GM10847 (cell line): ENCODE measurements around the gene USP37.

ENCODE experiments used
- POLR2A ChIP-seq: IDR thresholded peaks from 2 replicates; pipeline ENCODE4 v1.6.1; 2011; ENCODE audit not compliant: insufficient read length; ENCODE audit errors: extremely low read depth

The USP37 gene

GRCh38 chr2:218429911-218430692 is 138.0 kb downstream of the USP37 start:
- TF ChIP-seq POLR2A, result no peak

DNA sequence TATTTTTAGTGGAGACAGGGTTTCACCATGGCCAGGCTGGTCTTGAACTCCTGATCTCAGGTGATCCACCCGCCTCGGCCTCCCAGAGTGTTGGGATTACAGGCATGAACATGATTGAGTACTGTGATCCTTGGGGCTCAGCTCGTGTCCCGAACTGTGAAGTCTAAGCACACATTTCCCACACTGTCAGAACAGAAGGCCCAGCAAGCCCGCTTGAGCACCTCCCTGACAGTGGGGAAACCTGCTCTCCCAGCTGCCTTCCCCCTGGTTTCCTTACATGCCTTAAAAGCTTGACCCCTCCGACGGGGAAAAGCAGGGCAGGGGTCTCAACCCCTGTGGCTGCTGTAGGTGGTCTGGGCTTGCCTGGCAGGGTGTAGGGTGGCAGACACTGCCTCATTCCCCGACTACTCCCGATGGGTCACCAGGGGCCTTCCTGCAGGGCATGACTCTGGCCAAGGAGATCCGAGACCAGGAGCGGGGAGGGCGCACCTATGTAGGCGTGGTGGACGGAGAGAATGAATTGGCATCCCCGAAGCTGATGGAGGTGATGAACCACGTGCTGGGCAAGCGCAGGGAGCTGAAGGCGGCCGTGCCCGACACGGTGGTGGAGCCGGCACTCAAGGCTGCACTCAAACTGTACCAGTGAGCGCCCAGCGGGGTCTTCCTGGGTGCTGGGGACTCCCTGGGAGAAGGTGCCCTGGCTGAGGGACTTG is 139.1 kb downstream of the USP37 start:
- TF ChIP-seq POLR2A, result no peak

- no peak for TF ChIP-seq POLR2A
These were observed 140.4 kb downstream of the USP37 start for GRCh38 chr2:218427741-218428140.

DNA sequence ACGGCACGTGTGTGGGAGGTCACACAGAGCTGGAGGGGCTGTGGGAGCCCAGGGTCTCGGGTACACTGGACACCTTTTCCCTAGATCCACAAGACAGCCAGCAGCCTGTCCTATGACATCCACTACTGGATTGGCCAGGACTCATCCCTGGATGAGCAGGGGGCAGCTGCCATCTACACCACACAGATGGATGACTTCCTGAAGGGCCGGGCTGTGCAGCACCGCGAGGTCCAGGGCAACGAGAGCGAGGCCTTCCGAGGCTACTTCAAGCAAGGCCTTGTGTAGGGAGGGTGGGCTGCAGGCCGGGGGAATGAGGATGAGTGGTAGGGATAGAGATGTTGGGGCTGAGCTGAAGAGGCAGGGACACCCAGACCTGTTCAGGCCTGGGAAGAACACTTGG is 142.6 kb downstream of the USP37 start:
- TF ChIP-seq POLR2A, result no peak

GRCh38 chr2:218423584-218423983 is 144.6 kb downstream of the USP37 start:
- TF ChIP-seq POLR2A, result no peak

DNA sequence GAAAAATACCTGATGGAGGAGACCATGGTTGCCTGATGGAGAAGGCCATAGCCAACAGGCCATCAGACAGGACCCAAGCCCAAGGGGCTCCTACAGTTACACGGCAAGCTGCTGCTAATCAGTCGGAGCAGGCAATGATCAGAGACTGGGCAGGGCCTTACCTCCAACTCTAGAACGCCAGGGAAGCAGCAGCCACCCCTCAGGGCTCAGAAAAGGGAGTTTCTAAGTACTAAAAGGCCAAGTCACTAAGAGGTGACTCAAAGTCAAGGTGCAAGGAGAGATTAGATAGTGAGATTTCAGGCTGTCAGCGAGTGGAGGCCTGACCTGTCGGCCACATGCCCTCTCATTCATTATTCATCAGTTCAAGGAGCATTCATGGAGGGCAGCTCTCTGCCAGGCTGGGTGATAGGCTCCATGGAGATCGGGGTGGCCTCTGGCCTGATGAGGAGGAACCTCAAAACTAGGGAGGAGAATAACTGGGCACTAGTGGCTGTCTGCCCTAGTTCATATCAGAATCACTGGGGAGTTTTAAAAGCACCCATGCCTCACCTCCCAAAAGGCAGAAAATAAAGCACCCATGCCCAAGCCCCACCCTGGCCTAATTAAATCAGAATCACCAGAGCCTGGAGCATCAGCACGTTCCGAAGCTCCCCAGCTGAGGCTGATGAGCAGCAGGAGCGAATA is 145.6 kb downstream of the USP37 start:
- TF ChIP-seq POLR2A, result no peak

GRCh38 chr2:218421027-218421426 is 147.1 kb downstream of the USP37 start:
- TF ChIP-seq POLR2A, result no peak

DNA sequence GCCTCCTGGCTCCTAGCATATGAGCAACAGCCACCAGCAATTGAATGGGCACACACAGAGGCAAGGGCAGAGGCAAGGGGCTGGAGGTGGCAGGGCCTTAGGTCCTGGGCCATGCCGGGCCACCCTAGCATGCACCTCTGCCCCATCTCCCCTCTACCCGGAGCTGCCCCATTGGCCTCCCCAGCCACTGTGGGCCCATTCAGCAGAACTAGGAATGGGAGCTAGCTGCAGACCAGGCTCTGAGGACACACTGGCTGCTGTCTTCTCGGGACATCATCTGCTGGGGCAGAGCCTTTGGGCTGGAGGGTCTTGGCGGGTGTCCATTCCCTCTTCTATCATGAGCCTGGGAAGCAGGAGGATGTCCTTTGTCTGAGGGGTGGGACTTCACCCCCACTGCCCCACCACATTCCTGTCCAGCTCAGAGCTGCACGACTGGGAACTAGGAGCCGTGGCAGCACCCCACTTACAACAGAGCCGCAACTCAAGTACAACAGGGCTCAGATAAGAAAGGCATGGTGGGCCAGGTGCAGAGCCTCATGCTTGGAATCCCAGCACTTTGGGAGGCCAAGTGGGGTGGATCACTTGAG is 148.4 kb downstream of the USP37 start:
- no peak for TF ChIP-seq POLR2A

- TF ChIP-seq POLR2A, result no peak
These were observed 149.3 kb downstream of the USP37 start, which contains the start of gene VIL1 for GRCh38 chr2:218418717-218419458. Gene VIL1, plus strand, starts transcription at chr2:218419123. Its CDS starts 4,656 bp downstream, at chr2:218423779.

DNA sequence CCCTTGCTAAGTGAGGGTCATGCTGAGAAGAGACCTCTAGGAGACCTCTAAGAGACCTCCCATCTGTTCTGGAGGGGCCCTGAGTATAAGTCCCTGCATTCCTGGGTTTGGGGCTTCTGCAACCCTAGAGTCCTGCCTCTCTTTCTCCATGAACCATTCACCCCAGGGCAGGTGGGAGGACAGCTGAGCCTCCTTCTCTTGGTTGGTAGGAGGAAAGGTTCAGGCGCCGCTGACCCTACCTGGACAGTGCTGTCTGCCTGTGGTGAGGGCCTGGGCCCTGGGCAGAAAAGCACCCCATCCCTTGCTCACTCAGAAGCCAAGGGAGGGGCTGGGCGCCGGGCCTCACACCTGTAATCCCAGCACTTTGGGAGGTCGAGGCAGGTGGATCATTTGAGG is 149.8 kb downstream of the USP37 start:
- TF ChIP-seq POLR2A, result no peak

DNA sequence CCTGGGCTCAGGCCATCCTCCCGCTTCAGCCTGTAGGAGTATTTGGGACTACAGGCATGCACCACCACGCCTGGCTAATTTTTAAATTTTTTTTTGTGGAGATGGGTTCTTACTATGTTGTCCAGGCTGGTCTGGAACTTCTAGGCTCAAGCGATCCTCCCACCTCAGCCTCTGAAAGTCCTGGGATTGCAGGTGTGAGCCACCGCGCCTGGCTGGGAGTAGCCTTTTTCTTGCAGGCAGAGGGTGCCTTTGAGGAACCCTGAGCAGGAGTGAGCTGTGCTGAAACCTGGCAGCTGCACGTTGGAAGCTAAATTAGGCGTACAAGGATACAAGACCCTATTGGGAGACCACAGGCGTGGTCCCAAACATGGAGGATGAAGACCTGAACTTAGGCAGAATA is 160.4 kb downstream of the USP37 start:
- TF ChIP-seq POLR2A, result no peak

DNA sequence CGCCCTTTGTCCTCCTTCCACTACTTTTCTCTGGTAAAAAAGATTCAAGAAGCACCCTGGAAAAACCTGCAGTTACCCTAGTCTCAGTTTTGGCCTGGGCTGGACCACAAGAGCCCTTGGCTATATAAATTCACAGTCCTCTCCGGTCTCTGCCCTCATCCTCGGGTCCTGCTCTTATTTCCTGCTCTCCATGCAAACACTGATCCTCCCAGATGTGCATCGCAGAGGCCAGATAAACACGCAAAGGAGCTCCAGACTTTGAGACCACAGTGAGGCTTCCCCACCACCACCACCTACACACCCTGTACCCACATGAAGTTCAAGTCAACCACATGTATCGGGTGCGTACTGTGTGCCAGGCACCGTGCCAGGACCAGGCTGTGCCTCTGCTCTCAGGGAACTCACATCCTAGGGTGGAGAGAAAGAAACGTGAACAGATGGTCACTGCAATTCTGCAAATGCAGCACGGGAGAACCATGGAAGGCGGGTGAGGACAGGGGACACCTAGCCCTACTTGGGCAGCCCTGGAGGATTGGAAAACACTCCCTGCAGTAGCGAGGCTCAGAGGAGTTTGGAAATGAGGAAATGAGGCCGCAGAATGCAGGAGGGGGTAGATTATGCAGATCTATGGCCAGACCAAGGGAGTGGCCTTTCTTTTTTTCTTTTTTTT is 161.1 kb downstream of the USP37 start:
- no peak for TF ChIP-seq POLR2A

DNA sequence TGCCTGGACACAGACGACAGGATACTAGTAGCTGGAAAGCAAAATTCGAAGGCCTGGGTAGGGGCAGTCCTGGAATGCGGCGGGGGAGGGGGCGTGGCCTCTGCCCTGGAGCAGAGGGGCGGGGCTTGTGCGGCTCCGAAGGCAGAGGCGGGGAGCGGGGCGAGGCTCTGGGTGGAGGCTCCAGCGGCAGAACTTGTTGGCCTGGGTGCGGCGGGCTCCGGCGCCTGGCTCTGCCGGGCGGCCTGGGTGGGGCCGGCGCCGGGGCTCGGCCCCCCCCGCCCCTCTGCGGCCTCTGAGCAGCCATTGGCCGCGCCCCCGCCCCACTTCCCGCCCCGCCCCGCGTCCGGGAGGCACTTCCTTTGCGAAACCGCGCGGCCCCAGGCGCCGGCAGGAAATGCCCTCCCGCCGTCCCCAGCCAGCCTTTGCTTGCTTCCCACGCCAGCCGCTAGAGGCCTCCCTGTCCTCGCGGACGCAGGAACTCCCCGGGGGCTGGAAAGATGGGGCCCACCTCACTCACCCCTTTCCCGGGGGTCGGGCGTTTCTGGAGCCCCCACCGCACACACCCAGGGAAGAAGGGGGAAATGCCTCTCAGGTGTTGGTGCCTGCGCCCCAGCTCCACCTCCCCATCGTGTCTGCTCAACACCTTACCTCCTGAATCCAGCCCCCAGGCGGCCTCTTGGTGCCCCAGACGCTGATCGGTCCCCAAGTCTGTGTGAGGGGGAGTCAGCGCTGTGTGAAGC is 161.8 kb downstream of the USP37 start:
- TF ChIP-seq POLR2A, result no peak

- no peak for TF ChIP-seq POLR2A
These were observed 162.4 kb downstream of the USP37 start for GRCh38 chr2:218405746-218406208.
